Measurements from ENCODE around the gene PRKCA.

DNA sequence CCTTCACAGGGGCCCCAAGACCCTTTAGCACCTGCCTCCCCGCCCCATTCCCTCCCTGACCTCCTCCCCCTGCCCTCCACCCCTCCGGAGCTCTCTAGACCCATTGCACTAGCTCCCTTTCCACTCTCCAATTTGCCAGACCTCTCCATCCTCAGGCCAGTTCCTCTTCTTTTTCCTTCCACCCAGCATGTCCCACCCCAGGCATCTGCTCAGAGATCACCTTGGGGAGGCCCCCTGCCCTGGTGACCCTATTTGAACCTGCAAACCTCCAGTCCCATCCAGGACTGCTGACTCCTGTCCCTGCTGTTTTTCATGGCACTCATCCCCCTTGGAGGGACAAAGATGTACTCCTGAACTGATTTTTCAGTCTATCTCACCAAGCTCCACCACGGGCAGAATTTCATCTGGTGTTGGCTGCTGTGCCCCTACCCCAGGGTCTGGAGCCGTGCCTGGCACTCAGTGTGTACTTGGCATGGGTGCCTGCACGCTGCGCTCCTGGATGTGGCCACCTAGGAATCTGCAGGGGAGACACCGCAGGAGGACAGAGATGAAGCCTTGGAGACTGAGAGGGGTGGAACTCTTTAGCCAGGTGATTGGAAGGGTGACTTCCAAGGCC, 446.9 kb downstream of the PRKCA start:
- TF ChIP-seq, protein P1, sequence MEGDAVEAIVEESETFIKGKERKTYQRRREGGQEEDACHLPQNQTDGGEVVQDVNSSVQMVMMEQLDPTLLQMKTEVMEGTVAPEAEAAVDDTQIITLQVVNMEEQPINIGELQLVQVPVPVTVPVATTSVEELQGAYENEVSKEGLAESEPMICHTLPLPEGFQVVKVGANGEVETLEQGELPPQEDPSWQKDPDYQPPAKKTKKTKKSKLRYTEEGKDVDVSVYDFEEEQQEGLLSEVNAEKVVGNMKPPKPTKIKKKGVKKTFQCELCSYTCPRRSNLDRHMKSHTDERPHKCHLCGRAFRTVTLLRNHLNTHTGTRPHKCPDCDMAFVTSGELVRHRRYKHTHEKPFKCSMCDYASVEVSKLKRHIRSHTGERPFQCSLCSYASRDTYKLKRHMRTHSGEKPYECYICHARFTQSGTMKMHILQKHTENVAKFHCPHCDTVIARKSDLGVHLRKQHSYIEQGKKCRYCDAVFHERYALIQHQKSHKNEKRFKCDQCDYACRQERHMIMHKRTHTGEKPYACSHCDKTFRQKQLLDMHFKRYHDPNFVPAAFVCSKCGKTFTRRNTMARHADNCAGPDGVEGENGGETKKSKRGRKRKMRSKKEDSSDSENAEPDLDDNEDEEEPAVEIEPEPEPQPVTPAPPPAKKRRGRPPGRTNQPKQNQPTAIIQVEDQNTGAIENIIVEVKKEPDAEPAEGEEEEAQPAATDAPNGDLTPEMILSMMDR (IDR thresholded peaks at IDR 0.05): no peak
- TF ChIP-seq POLR2A (IDR thresholded peaks at IDR 0.05): no peak
- no peak for TF ChIP-seq EP300 (IDR thresholded peaks at IDR 0.05)

Measured in suprapubic skin (tissue), 3 donors.